ENCODE results near the gene SLC39A11. TPM values are rescaled to one million over a fixed set of nuclear protein-coding genes. Genes with fewer than 3 reads are reported as not detected.

SLC39A11 gene
- total RNA-seq, 1 experiment from 2014 or later = 56.1 TPM

- ChIA-PET CTCF (no interaction called here), POLR2A (no interaction called here)
- Histone ChIP-seq H3K36me3 (ENCODE audit: control insufficient read depth, insufficient read depth, low read length) (no peaks in the 10 kb centered on the region), H3K4me1 (ENCODE audit: control insufficient read depth, insufficient read depth, low read length) (peaks cover 24% of the 10 kb centered on the region), H3K27ac (ENCODE audit: low read length) (peak overlapping the region; percentile 70), H3K27me3 (ENCODE audit: control insufficient read depth, insufficient read depth, low read length) (no peaks in the 10 kb centered on the region), H3K4me3 (ENCODE audit: low read depth in 2 of 2, low read length in 2 of 2) (no peak overlapping the region), H3K9me3 (ENCODE audit: control insufficient read depth, insufficient read depth, low read depth, low read length) (no peaks in the 10 kb centered on the region)
- no TSS peak for BruUV-seq (replicated peaks)
- intact Hi-C loops (cut with micrococcal nuclease; ENCODE audit: unreplicated experiment) = no loop called here
- in situ Hi-C loops (cut with HindIII; ENCODE audit: low pct_unique_long_range_greater_than_20kb, low sequenced_read_pairs) = no loop called here
- TF ChIP-seq TCF7L2 (IDR thresholded peaks at IDR 0.05; ENCODE audit: low read depth, low read length) (no peak), SIN3A (IDR thresholded peaks at IDR 0.05; ENCODE audit: borderline replicate concordance, insufficient read depth, low read depth, low read length) (no peak), CTCF (IDR thresholded peaks at IDR 0.05) (no peak), REST (IDR thresholded peaks at IDR 0.05; ENCODE audit: insufficient read depth in 1 of 2, low read depth in 2 of 2, low read length in 1 of 2) (no peak), POLR2AphosphoS5 (IDR thresholded peaks at IDR 0.05; ENCODE audit: low read depth, low read length) (no peak)
- no peak for DNase-seq (ENCODE audit: low read depth, low spot score)
- ATAC-seq = 0 out of 2 replicates have a peak, but pooled peaks have one; percentile 20
Measured at GRCh38 chr17:72677714-72678390, 414.6 kb downstream of the SLC39A11 start.

DNA sequence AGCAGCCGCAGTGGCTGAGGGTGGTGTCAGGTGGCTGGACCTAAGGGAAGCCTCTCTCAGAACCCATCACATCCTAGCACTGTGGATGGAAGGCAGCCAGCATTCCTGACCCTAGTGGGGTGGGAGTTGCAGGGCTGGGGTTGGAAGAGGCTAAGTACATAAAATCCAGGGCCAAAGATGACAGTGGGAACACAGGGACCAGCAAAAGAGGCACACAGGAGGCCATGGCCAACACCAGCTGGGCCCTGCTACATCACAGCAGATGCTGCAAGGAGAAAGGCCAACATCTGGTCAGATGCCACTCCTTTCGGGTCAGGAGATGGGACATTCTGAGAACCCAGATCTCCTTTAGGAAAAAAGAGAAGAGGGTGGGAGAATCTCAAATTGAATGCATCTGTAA is 415.4 kb downstream of the SLC39A11 start:
- ATAC-seq = no peak

More for the DNA sequence above, 415.4 kb downstream of the SLC39A11 start:
- ChIA-PET POLR2A (no interaction called here), CTCF (no interaction called here)
- intact Hi-C loops (cut with micrococcal nuclease; ENCODE audit: unreplicated experiment) (no loop called here), in situ Hi-C loops (cut with HindIII; ENCODE audit: low pct_unique_long_range_greater_than_20kb, low sequenced_read_pairs) (no loop called here)
- H3K27me3 ChIP-seq (ENCODE audit: control insufficient read depth, insufficient read depth, low read length) = no peaks in the 10 kb centered on the region
- H3K36me3 ChIP-seq (ENCODE audit: control insufficient read depth, insufficient read depth, low read length) = no peaks in the 10 kb centered on the region
- no peak for DNase-seq (ENCODE audit: low read depth, low spot score)
- peaks cover 17% of the 10 kb centered on the region for H3K4me1 ChIP-seq (ENCODE audit: control insufficient read depth, insufficient read depth, low read length)
- no peak overlapping the region for H3K4me3 ChIP-seq (ENCODE audit: low read depth in 2 of 2, low read length in 2 of 2)
- TF ChIP-seq CTCF (IDR thresholded peaks at IDR 0.05) (no peak), TCF7L2 (IDR thresholded peaks at IDR 0.05; ENCODE audit: low read depth, low read length) (no peak), SIN3A (IDR thresholded peaks at IDR 0.05; ENCODE audit: borderline replicate concordance, insufficient read depth, low read depth, low read length) (no peak), REST (IDR thresholded peaks at IDR 0.05; ENCODE audit: insufficient read depth in 1 of 2, low read depth in 2 of 2, low read length in 1 of 2) (no peak), POLR2AphosphoS5 (IDR thresholded peaks at IDR 0.05; ENCODE audit: low read depth, low read length) (no peak)
- no peaks in the 10 kb centered on the region for H3K9me3 ChIP-seq (ENCODE audit: control insufficient read depth, insufficient read depth, low read depth, low read length)
- peak overlapping the region; percentile 70 for H3K27ac ChIP-seq (ENCODE audit: low read length)
- no TSS peak for BruUV-seq (replicated peaks)

Data from Panc1 (cell line).